Nephron progenitor cell (in vitro differentiated cells): ENCODE measurements around the gene AKT2.

Experiments used
- DNase-seq: peaks from one replicate; pipeline ENCODE4 v3.0.0; 2021
- H3K27ac Mint-ChIP-seq: 2 replicates; pipeline ENCODE4 v1.8.0; 2021; ENCODE audit warnings: mild to moderate bottlenecking, moderate library complexity, mixed read lengths
- H3K27me3 Mint-ChIP-seq: 2 replicates; pipeline ENCODE4 v1.8.0; 2021; ENCODE audit warnings: mild to moderate bottlenecking, low read depth, mixed read lengths; ENCODE audit not compliant: poor library complexity
- H3K36me3 Mint-ChIP-seq: 2 replicates; pipeline ENCODE4 v1.8.0; 2021; ENCODE audit warnings: low read depth, mixed read lengths
- H3K4me1 Mint-ChIP-seq: 2 replicates; pipeline ENCODE4 v1.8.0; 2021; ENCODE audit warnings: mixed read lengths
- H3K4me3 Mint-ChIP-seq: 2 replicates; pipeline ENCODE4 v1.8.0; 2021; ENCODE audit warnings: mild to moderate bottlenecking, moderate library complexity, mixed read lengths
- H3K9me3 Mint-ChIP-seq: 2 replicates; pipeline ENCODE4 v1.8.0; 2021; ENCODE audit warnings: mild to moderate bottlenecking, moderate library complexity, mixed read lengths
- CTCF ChIP-seq: fragments of 200-600 bp; sonication (generic); IDR thresholded peaks from 2 replicates; pipeline ENCODE4 v1.5.0; 2021; ENCODE audit warnings: antibody characterized with exemption

Gene AKT2

GRCh38 chr19:40190891-40191835 is 94.0 kb downstream of the AKT2 start, which contains the start of gene MAP3K10:
Gene MAP3K10, plus strand, starts transcription at chr19:40191426. Its CDS starts 606 bp downstream, at chr19:40192032.
- Mint-ChIP-seq H3K9me3 (no peaks in the 10 kb centered on the region), H3K4me1 (peaks cover 15% of the 10 kb centered on the region), H3K36me3 (no peaks in the 10 kb centered on the region), H3K27me3 (peaks cover 33% of the 10 kb centered on the region), H3K27ac (no peak within 1 kb of the TSS), H3K4me3 (peak within 1 kb of the TSS; percentile 85)
- peak; percentile 81 for DNase-seq
- TF ChIP-seq CTCF: no peak

GRCh38 chr19:40184273-40184672 is 100.9 kb downstream of the AKT2 start:
- H3K27me3 Mint-ChIP-seq: peaks cover 49% of the 10 kb centered on the region
- no peaks in the 10 kb centered on the region for H3K9me3 Mint-ChIP-seq
- no peaks in the 10 kb centered on the region for H3K4me1 Mint-ChIP-seq
- H3K27ac Mint-ChIP-seq: no peak overlapping the region
- no peak for TF ChIP-seq CTCF
- H3K4me3 Mint-ChIP-seq: no peak overlapping the region
- no peak for DNase-seq
- H3K36me3 Mint-ChIP-seq: no peaks in the 10 kb centered on the region
